Stimulated activated CD4-positive, alpha-beta T cell treated with anti-CD3 and anti-CD28 coated beads, Interleukin-12 subunit alpha, Interleukin-12 subunit beta, amount 100 ng/mL, for 48 hours (primary cell): Measurements from ENCODE around the gene DBT.
"Not testable (repeated sequence)": the region's sequence is repeated elsewhere in the genome, so short reads cannot be mapped to it uniquely, and the experiment has no call there.

Source experiments
- DNase-seq, 3 donors: peaks; one replicate each; pipeline ENCODE4 v3.0.0-alpha.2; 2020; ENCODE audit warnings: low read depth in 2 of 3, low spot score in 1 of 3

The DBT gene

DNA sequence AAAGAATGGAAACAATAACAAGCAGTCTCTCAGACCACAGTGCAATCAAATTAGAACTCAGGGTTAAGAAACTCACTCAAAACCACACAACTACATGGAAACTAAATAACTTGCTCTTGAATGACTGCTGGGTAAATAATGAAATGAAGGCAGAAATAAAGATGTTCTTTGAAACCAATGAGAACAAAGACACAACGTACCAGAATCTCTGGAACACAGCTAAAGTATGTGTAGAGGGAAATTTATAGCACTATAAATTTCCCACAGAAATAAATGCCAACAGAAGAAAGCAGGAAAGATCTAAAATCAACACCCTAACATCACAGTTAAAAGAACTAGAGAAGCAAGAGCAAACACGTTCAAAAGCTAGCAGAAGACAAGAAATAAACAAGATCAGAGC, 46.9 kb downstream of the DBT start:
- DNase-seq, result not testable (repeated sequence)

DNA sequence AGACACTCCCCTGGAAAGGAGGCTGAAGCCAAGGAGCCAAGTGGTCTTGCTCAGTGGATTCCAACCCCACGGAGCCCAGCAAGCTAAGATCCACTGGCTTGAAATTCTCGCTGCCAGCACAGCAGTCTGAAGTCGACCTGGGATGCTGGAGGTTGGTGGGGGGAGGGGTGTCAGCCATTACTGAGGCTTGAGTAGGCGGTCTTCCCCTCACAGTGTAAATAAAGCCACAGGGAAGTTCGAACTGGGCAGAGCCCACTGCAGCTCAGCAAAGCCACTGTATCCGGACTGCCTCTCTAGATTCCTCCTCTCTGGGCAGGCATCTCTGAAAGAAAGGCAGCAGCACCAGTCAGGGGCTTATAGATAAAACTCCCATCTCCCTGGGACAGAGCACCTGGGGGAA, 49.6 kb downstream of the DBT start:
- DNase-seq, result not testable (repeated sequence)

DNA sequence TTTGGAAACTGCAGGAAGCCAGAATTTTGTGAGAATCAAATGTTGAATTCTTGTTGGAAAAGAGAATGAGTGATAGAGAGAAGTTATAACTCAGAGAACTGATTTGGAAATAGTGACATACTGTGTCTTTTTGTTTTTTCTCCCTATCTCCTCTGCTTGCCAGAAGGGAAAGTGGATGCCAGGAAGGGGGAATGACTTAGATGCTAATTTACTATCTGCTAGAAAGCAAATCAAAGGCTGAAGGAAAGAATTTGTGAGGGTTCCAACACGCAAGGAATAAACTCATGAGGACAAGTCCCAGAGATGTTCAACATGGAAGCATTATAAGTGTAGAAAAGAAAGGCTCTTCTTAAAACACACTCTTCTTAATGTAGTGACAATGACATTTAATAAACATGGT, 51.0 kb downstream of the DBT start:
- no peak for DNase-seq

DNA sequence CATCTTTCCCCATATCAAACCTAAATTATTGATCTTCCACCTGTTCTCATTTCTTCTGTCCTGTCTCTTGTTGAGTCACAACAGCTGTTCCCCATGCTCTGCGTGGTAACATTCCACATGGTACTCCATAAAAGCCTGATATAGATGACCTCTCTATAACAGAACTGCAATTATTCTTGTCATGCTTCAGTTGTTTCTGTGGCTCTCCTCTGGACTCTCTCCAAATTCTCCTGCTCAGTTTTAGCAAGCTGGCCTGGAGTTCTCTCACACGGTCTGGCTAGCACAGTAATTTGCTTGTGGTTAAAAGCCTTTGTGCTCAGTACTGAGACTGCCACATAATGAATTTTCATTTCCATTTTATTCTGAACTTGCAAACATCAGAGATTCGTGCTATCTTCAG, 61.0 kb downstream of the DBT start:
- no peak for DNase-seq

DNA sequence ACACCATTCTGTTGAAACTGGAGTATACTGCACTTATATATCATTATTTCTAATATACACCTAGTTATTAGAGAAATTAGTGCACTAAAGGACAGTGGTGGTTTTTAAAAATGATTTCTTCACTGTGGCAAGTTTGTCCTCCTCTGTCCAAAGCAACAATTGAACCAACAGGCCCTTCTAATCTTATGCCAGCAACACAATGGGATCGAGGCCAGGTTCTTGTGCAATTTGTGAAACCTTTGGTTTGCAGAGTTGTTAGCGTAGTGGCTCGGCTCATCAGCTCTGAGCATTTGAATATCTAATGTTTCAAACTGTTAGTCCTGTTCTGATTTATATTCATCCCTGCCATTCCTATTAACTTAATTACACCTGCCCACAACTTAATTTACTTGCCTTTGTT, 61.7 kb downstream of the DBT start:
- no peak for DNase-seq

DNA sequence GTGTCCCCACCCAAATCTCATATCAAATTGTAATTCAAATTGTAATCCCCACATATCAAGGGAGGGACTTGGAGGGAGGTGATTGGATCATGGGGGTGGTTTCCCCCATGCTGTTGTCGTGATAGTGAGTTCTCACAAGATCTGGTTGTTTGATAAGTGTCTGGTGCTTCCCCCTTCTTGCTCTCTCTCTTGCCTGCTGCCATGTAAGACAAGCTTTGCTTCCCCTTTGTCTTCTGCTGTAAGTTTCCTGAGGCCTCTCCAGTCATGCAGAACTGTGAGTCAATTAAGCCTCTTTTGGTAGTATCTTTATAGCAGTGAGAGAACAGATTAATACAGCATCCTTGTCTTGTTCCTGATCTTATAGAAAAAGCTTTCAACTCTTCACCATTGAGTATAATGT, 65.1 kb downstream of the DBT start:
- DNase-seq, result no peak

DNA sequence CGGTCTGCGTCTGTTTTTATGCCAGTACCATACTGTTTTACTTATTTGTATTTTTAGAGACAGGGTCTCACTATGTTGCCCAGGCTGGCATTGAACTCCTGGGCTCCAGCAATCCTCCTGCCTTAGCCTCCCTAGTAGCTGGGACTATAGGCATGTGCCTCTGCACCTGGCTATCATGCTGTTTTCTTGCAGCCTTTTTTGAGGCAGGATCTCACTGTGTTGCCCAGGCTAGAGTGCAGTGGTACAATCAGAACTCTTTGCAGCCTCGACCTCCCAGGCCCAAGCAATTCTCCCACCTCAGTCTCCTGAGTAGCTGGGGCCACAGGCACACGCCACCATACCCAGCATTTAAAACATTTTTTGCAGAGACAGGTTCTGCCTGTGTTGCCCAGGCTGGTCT, 66.3 kb downstream of the DBT start:
- DNase-seq, result no peak

DNA sequence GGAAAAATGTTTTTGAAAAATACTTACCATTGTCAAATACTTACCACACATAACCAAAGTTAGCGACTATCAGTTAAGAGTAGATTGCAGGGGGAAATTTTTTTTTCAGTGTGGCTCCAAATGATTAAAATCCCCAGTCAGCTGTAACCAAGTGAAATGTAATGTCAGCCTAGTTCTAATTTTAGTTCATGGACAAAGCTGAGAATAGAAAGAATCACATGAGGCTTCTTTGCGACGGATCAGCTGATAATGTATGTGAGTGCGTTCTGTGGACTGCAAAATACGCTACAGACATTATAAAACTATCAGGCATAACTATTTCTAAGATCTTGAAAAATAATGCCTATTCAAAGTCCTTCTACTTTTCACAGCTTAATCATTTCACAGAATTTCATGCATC, 71.5 kb downstream of the DBT start, which contains the start of gene LRRC39:
Gene LRRC39 (minus strand): TSS at position 166 of the 400 bp plus-strand sequence. CDS start 9,740 bp downstream, outside the sequence.
- no peak for DNase-seq

DNA sequence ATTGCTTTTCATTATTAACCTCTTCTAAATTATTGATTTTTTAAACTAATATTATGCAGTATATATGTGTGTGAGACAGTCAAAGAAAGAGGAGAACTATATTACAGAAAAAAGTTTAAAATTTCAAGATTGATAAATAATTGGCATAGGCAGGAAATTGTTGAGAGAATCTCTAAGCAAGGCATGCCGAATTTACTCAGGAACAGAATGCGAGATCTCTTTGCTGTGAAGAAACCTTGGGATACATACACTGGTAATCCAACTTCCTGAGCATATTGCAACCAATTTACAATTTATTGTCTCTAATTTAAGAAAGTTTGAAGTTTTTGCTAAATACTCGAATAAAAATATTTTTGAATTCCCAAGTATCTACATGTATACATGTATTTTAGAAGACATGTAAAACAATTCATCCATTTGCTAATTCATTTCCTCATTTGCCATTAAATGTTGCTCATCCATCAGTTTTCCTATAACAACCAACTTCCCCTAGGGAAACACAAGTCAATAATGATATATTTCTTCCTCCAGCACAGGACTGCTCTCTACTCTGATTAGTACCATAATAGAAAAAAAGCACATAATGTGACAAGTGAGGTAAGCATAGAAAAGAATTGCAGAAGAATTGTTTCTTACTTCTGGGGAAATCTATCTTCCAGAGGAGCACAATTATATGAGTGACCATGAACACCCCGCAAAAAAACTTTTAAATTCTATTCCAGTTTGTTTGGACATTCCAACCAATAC, 72.2 kb downstream of the DBT start:
- DNase-seq, result no peak

DNA sequence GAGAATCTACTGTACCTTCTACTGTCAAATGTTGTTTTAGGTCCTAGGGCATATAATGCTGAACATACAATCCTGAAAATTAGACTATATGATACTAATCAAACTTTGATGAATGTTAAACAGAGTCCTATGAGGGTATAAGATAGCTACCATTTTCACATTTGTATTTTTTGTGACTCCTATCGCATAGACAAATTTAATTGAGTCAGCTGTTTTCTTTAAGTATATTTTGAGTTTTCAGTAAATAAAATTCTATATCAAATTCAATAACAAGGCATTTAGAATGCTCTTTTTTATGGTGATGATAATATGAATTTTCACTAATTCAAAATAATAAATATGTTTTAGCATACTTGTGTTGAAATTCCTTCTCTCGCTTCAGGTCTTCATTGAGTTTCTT, 81.6 kb downstream of the DBT start:
- DNase-seq, result no peak

DNA sequence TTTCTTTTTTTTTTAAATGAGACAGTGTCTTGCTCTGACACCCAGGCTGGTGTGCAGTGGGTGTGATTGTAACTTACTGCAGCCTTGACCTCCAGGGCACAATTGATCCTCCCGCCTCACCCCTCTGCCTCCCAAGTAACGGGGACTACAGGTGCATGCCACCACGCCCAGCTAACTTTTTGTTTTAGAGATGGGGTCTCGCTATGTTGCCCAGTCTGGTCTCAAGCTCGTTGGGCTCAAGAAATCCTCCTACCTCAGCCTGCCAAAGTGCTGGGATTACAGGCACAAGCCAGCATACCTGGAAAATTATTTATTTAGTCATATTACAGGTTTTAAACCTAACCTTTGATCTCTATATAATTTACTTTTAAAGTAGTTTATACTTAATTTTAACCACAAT, 84.9 kb downstream of the DBT start:
- DNase-seq, result no peak

DNA sequence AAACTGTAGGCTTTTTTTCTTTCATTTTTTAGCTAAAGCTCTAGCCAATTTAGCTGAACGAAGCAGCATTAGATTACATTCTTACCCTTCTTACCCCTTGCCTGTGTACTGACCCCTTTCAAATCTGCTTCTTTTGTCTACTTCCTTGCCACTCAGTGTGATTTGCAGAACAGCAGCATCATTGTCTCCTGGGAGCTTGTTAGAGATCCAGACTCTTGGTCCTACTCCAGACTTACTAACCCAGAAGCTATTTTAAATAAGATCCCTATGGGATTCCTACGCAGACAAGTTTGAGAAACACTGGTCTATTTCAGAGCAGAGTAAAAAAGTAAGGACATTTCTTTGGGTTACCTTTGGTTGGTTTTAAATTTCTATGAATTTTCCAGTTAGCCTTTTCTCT, 85.4 kb downstream of the DBT start:
- no peak for DNase-seq

DNA sequence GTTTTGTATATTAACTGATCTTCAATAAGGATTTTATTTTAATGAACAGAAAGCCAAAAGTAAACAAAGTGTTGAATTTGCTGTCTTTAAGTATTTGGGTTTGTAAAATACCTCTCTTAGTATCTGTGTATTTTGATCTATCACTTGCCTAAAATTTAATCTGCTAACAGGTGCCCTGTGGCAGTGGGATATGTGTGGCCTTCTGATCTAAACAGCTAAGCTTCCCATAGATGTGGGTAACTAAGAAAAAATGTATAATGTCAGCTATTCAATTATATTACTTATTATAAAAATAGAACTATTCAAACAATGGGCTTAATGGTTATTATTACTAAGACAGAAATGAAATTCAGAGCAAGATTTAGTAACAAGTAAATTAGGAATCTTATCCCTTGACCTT, 86.8 kb downstream of the DBT start:
- no peak for DNase-seq

DNA sequence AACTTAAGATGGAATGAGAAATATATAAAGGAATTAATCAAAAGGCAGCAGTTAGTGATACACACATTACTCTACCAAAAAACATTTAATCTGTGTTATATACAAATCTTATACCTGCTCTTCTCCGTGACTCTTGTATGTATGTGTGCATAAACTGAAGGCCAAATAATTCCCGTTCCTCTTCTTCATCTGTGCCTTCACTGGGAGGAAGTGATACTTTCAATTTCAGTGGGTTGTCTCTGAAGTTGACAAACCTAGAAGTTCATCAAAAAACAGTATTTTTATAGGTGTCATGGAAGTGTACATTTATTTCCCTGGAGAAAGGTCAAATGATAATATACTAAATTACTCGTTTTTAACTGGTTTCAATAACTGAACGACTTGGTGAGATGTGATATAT, 97.4 kb downstream of the DBT start:
- no peak for DNase-seq

DNA sequence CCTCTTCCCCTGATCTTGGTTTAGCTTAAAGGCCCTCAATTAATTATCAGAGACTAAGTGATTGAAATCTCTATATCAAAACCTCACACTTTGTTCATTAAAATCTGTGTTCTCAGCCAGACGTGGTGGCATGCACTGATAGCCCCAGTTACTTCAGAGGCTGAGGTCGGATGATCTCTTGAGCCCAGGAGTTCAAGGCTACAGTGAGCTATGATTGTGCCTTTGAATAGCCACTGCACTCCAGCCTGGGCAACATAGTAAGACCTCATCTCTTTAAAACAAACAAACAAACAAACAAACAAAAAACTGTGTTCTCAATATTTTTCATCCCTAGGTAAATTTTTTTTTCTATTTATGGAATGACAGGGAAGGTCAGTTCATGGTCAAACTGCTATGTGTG, 98.0 kb downstream of the DBT start:
- no peak for DNase-seq

DNA sequence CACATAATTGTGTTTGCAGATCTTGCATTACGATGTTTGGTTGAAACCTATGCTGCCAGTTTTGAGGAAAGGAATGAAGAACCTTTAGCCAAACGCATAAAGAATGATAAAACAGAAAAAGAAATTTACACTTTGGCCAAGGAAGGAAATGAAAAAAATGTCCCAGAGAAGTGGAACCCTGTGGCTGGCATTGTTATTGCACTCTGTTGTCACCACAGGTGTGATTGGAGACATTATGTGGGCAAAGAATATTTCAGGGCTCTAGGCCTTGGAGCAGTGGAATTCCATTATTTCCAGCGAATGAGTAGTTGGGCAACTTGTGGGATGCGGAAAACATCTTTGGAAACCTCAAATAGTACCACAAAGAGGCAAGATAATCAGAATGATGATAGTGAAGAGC, 101.8 kb downstream of the DBT start:
- DNase-seq, result no peak

DNA sequence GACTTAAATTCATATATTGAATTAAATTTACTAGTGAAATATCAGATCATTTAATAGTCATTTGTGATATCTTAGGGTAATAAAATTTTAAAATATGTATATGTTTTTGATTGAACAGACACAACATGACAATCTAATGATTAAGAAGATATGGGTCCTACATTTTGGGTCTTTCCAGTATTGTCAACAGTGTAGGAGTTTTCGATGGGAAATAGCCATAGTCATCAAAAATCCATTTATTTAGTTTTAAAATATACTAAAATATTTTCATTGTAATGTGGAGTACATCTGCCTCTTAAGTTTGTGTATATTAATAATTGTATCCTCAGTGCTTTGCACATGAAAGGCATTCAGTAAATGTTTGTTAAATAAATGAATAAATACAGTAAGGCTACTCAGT, 102.7 kb downstream of the DBT start:
- DNase-seq, result no peak

DNA sequence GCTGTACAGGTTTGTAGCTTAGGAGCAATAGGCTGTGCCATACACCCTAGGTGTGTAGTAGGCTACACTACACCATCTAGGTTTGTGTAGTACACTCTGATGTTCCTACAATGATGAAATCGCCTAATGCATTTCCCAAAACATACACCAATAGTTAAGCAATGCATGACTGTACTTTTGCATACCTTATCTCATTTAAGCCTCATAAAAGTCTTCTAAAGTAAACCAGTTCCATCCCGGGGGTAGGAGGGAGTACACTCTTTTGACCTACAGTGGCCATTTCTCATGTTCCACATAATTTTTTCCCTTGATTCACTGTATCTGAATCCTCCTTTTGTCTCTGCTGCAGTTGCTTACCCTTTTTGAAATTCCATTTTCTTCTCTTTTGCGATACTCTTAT, 104.5 kb downstream of the DBT start:
- DNase-seq, result no peak

DNA sequence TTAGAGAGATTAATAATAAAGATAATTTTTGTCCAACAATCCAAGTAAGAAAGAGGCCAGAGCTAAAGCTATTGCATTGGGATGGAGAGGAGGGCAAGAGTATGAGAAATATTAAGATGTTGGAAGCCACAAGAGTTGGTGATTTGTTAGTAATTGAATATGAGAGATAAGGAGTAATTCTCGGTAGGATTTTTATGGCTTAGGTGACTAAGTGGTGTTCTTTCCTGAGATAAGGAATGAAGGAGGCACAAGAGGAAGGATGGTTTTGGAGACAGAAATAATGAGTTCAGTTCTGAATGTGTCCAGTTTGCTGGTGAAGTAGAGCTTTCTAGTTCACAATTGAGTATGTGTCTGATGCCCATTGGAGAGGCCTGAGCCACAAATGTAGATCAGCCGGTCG, 107.3 kb downstream of the DBT start:
- DNase-seq, result no peak

DNA sequence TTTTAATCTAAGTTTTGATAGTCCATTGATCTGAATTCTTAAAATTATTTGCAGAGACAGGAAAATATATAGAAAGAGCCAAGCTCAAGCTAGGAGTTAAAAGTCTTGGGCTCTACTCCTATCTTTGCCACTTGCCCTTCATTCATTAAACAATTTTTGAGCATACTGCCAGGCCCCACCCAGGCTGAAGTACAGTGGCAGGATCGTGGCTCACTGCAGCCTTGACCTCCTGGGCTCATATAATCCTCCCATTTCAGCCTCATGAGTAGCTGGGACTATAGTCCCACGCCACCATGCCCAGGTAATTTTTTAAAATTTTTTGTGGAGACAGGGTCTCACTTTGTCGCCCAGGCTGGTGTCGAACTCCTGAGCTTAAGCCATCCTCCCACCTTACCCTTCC, 108.4 kb downstream of the DBT start:
- DNase-seq, result no peak

DNA sequence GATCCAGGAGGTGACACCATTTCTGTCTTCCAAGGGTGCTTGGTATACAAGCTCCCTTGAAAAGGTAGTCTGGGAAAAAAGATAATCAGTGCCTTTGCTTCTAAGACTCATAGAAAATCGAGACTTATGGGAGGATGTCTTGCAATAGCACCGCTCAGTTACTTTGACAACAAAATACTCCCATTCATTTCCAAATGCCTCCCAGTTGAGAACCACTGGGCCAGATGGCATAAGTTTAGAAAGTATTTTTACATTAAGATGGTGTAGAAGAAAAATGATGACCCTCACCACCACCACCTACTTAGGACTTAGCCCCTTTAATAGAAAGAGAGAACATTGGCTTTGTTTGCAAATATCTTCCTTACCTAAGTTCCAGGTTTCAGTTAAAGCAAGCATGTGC, 112.0 kb downstream of the DBT start:
- no peak for DNase-seq
